Effector memory CD8-positive, alpha-beta T cell (primary cell): ENCODE data around the gene SMIM10L2A.
"Not testable (repeated sequence)": the region's sequence is repeated elsewhere in the genome, so short reads cannot be mapped to it uniquely, and the experiment has no call there.

Experiments
- ATAC-seq: fragments of 150-1000 bp; cut with Tn5 transposase; replicated peaks from 2 replicates; pipeline ENCODE4 v1.10.0; 2021; ENCODE audit warnings: mild to moderate bottlenecking, moderate library complexity
- DNase-seq, 3 experiments: peaks; one replicate each; pipeline ENCODE4 v3.0.0; 2021
- H3K27ac Mint-ChIP-seq, 2 donors: one replicate each; pipeline ENCODE4 v1.8.0; 2022; ENCODE audit warnings: mild to moderate bottlenecking in 2 of 2, mixed read lengths in 2 of 2, moderate library complexity in 2 of 2
- H3K27me3 Mint-ChIP-seq, 2 donors: one replicate each; pipeline ENCODE4 v1.8.0; 2022; ENCODE audit warnings: mixed read lengths in 2 of 2
- H3K36me3 Mint-ChIP-seq: one replicate; pipeline ENCODE4 v1.8.0; 2022; ENCODE audit warnings: mild to moderate bottlenecking, moderate library complexity, mixed read lengths; ENCODE audit not compliant: insufficient read depth
- H3K4me1 Mint-ChIP-seq, 2 donors: one replicate each; pipeline ENCODE4 v1.8.0; 2022; ENCODE audit warnings: low read depth in 2 of 2, mixed read lengths in 2 of 2
- H3K4me3 Mint-ChIP-seq, 2 donors: one replicate each; pipeline ENCODE4 v1.8.0; 2022; ENCODE audit warnings: mild to moderate bottlenecking in 2 of 2, mixed read lengths in 2 of 2, moderate library complexity in 2 of 2
- H3K9me3 Mint-ChIP-seq, 2 donors: one replicate each; pipeline ENCODE4 v1.8.0; 2022; ENCODE audit warnings: mixed read lengths in 2 of 2

The SMIM10L2A gene

GRCh38 chrX:135397652-135398051 is 24.1 kb upstream of the SMIM10L2A start:
- Mint-ChIP-seq H3K4me3 (no peak overlapping the region), H3K27ac (no peak overlapping the region), H3K36me3 (no peaks in the 10 kb centered on the region), H3K27me3 (no peaks in the 10 kb centered on the region), H3K9me3 (no peaks in the 10 kb centered on the region), H3K4me1 (peaks cover 0 to under 1% of the 10 kb centered on the region in 2 donors)
- DNase-seq (no peak), ATAC-seq (no peak)

DNA sequence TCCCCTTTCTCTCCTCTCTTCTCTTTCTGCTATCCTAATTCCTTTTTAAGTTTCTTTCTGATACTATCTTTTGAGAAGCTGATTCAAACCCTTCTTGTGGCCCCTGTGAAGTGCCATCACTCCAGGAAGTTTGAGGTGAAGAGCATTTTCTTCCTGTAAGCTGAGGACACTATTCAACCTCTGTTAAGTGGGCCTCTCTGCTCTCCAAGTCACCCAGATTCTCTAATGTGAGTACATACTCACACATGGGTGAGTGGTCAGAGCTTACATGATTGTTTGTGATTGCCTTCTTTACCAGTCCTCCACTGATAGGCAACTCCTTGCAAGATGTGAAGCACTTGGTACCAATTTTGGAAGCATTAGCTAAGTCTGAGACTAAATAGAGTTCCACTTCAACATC is 18.4 kb upstream of the SMIM10L2A start:
- H3K4me1 Mint-ChIP-seq, result peaks cover 6 to 9% of the 10 kb centered on the region in 2 donors

DNA sequence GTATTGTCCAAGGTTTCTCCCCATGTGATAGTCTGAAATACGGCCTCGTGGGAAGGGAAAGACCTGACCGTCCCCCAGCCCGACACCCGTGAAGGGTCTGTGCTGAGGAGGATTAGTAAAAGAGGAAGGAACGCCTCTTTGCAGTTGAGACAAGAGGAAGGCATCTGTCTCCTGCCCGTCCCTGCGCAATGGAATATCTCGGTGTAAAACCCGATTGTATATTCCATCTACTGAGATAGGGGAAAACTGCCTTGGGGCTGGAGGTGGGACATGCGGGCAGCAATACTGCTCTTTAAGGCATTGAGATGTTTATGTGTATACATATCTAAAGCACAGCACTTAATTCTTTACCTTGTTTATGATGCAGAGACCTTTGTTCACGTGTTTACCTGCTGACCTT is 15.3 kb upstream of the SMIM10L2A start:
- not testable (repeated sequence) for H3K9me3 Mint-ChIP-seq, H3K4me1 Mint-ChIP-seq, DNase-seq, H3K36me3 Mint-ChIP-seq, ATAC-seq, H3K27me3 Mint-ChIP-seq, H3K4me3 Mint-ChIP-seq, H3K27ac Mint-ChIP-seq

More for the DNA sequence above, 18.4 kb upstream of the SMIM10L2A start:
- H3K4me3 Mint-ChIP-seq, result no peak overlapping the region
- ATAC-seq, result no peak
- peak overlapping the region; percentile 65 to 85 for H3K27ac Mint-ChIP-seq
- H3K27me3 Mint-ChIP-seq, result no peaks in the 10 kb centered on the region
- no peak for DNase-seq
- no peaks in the 10 kb centered on the region for H3K9me3 Mint-ChIP-seq
- H3K36me3 Mint-ChIP-seq, result no peaks in the 10 kb centered on the region

- no peaks in the 10 kb centered on the region for H3K9me3 Mint-ChIP-seq
- no peak overlapping the region for H3K27ac Mint-ChIP-seq
- DNase-seq (no peak), ATAC-seq (no peak)
- H3K4me1 Mint-ChIP-seq, result no peaks in the 10 kb centered on the region
- no peaks in the 10 kb centered on the region for H3K27me3 Mint-ChIP-seq
- no peak overlapping the region for H3K4me3 Mint-ChIP-seq
- no peaks in the 10 kb centered on the region for H3K36me3 Mint-ChIP-seq
Observed at GRCh38 chrX:135408794-135409193, 12.9 kb upstream of the SMIM10L2A start.

DNA sequence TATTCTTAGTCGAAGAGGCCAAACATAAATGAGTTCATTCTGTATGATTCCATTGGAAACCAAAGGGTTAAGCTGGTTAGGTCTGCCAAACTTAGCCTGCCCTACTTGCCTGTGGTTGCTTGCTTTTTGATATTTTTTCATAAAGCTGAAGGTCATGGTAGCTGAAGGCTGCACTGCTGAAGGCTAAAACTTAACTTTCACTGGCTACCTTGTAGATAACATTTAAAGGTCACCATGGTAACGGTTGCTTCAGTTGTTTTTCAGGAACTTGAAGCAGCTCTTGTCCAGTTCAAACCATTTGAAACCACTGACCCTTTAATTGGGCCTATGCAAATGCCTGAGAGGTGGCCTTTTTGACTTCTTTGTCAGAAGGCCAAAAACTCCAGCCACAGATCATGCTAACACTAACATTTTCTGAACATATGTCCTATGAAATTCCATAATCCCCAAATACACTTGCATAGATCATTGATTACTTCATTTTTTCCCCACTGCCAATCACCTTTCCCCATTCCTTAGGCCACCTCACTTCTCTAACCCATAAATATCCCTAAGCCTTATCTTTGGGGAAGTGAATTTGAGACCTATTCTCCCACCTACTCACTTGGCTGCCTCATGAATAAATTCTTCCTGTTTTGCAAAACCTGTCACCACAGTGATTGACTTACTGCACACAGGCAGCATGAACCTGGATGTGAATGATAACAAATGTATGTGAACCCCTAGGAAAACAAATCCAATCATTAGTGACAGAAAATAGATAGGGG is 10.7 kb upstream of the SMIM10L2A start:
- Mint-ChIP-seq H3K4me3 (no peak overlapping the region), H3K27me3 (no peaks in the 10 kb centered on the region)
- ATAC-seq, result no peak

DNA sequence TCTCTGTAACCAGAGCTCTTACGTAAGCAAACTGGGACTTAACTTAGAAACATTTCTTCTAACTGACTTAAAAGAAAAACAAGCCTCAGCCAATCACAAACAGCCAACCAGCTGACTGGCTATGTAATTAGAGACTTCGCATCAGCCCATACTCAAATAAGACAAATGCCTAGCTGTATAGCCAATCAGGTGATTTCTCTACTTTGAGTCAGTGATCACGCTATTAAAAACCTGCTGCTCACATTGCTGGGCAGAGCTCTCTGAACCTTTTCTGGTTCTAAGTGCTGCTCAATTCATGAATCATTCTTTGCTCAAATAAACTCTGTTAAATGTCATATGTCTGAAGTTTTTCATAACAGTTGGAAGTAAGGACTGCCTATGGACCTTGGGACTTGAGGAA is 9.9 kb upstream of the SMIM10L2A start:
- Mint-ChIP-seq H3K27ac (no peak overlapping the region), H3K9me3 (no peaks in the 10 kb centered on the region), H3K4me1 (no peaks in the 10 kb centered on the region), H3K4me3 (no peak overlapping the region), H3K27me3 (no peaks in the 10 kb centered on the region), H3K36me3 (no peaks in the 10 kb centered on the region)
- no peak for DNase-seq
- ATAC-seq, result no peak

More for the DNA sequence above, 10.7 kb upstream of the SMIM10L2A start:
- Mint-ChIP-seq H3K27ac (no peak overlapping the region), H3K9me3 (no peaks in the 10 kb centered on the region), H3K4me1 (no peaks in the 10 kb centered on the region), H3K36me3 (no peaks in the 10 kb centered on the region)
- DNase-seq, result no peak

DNA sequence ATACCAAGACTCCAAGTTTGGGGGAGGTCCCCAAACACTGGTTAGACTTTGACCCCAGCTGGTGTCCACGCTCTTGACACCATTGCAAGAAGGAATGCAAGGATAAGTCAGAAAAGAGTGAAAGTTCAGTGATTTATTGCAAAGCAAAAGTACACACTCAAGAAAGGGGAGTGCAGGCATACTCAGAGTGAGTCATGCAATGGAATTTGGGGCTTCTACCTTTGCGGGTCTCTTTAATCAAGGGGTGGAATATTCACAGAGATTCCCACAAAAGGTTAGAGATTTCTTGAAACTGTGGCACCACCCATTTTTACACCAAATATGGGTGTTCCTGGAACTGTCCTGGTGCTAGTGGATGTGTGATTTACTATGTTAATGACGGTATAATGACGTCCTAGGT is 5.2 kb upstream of the SMIM10L2A start:
- Mint-ChIP-seq H3K27ac (no peak overlapping the region), H3K36me3 (no peaks in the 10 kb centered on the region), H3K9me3 (no peaks in the 10 kb centered on the region), H3K4me1 (peaks cover 3 to 4% of the 10 kb centered on the region in 2 donors), H3K27me3 (no peaks in the 10 kb centered on the region), H3K4me3 (no peak overlapping the region)
- DNase-seq (no peak), ATAC-seq (no peak)

DNA sequence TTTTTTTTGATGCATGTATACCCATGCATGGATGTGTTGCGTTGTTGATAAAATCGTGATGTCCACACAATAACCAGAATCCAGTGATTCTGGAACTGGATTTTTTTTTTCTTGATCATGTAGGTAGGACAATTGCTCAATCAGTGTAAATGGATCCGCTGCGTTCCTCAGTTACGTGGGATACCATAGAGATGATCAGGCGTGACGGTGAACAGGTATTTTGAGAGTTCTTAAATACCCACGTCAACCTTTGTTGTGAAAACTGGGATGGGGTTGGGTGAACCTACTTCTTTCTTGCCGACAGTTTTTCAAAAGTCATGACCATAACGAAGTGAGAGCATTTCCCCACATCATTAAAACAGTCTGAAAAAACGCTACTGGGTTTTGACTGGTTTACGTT is 913 bp upstream of the SMIM10L2A start:
- Mint-ChIP-seq H3K9me3 (no peaks in the 10 kb centered on the region), H3K36me3 (no peaks in the 10 kb centered on the region), H3K4me1 (peaks cover 3 to 4% of the 10 kb centered on the region in 2 donors), H3K27me3 (no peaks in the 10 kb centered on the region), H3K27ac (no peak overlapping the region), H3K4me3 (peak overlapping the region; percentile 70 to 75)
- ATAC-seq, result no peak
- DNase-seq, result no peak

DNA sequence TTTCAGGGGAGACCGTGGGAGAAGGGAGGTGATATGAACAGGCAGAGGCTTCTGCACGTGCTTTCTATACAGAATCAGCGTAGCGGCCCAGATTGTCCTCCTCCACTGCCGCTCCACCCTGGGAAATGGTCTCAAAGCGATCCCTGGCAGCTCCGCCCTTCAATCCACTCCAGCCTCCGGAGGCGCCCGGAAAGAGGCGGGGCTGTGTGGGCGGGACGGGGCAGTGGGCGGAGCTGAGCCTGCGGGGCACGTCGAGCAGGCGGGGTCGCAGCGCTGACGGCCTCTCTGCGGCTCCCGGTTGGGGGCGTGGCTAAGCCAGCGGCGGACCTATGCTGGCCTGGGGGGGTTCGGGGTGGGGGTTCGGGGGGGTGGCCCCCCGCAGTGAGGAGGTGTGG is 210 bp upstream of the SMIM10L2A start:
- Mint-ChIP-seq H3K36me3 (no peaks in the 10 kb centered on the region), H3K27me3 (no peaks in the 10 kb centered on the region)

GRCh38 chrX:135422810-135423168 is 1.0 kb downstream of the SMIM10L2A start:
- not testable (repeated sequence) for H3K4me1 Mint-ChIP-seq, H3K27ac Mint-ChIP-seq, H3K36me3 Mint-ChIP-seq, ATAC-seq, H3K9me3 Mint-ChIP-seq, H3K27me3 Mint-ChIP-seq, DNase-seq
- H3K4me3 Mint-ChIP-seq, result peak overlapping the region; percentile 33 to 49

More for the DNA sequence above, 210 bp upstream of the SMIM10L2A start:
- H3K27ac Mint-ChIP-seq, result no peak overlapping the region
- peak overlapping the region; percentile 70 to 75 for H3K4me3 Mint-ChIP-seq
- ATAC-seq (peak; percentile 83), DNase-seq (peak; percentile 82 to 85 (median 83))
- peaks cover 3 to 4% of the 10 kb centered on the region in 2 donors for H3K4me1 Mint-ChIP-seq
- no peaks in the 10 kb centered on the region for H3K9me3 Mint-ChIP-seq

DNA sequence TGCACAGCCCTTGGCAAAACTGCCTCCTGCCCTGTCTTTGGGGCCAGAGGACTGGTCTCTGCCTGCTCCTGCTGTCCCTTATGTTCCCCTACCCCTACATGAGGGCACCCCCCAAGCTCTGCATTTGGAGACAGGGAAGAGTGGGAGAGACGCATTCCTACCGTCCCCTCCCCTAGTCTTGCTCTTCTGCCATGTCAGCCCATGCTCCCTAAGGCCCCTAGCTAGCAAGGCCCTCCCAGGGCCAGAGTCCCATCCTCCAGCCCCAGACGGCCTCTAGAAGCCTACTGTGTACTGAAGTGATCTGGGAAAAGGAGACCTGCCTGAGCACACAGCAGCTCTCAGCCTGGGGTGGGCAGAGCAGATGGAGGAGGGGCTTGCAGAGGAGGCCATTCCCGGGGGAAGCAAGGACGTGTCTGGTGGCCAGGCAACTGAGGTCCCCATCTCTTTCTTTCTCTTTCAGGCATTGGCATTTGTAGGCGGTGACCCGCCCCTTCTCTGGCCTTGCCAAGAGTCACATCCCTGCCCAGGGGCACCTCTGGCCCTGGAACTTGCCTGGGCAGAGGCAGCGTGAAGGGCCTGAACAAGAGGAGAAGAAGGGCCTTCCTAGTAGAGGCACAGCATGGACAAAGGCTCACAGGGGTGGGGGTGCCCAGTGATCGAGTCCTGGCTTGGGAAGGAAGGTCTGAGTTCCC is 1.6 kb downstream of the SMIM10L2A start:
- not testable (repeated sequence) for DNase-seq

GRCh38 chrX:135424469-135424868 is 2.7 kb downstream of the SMIM10L2A start:
- H3K4me3 Mint-ChIP-seq, result no peak overlapping the region
- H3K27me3 Mint-ChIP-seq, result peaks cover 0 to 6% of the 10 kb centered on the region in 2 donors

More for the DNA sequence above, 1.6 kb downstream of the SMIM10L2A start:
- H3K9me3 Mint-ChIP-seq, H3K36me3 Mint-ChIP-seq, H3K27me3 Mint-ChIP-seq, H3K4me1 Mint-ChIP-seq, ATAC-seq: not testable (repeated sequence)
- H3K4me3 Mint-ChIP-seq, result peak overlapping the region; percentile 33 to 46
- H3K27ac Mint-ChIP-seq, result peak overlapping the region in 1 of 2 donors; percentile 76

GRCh38 chrX:135425026-135425965 is 3.6 kb downstream of the SMIM10L2A start:
- Mint-ChIP-seq H3K4me3 (no peak overlapping the region), H3K36me3 (no peaks in the 10 kb centered on the region), H3K27me3 (peaks cover 8 to 15% of the 10 kb centered on the region in 2 donors), H3K9me3 (no peaks in the 10 kb centered on the region), H3K4me1 (peaks cover 3 to 4% of the 10 kb centered on the region in 2 donors), H3K27ac (no peak overlapping the region)
- ATAC-seq (no peak), DNase-seq (no peak)

More at GRCh38 chrX:135424469-135424868, 2.7 kb downstream of the SMIM10L2A start:
- Mint-ChIP-seq H3K27ac (no peak overlapping the region), H3K9me3 (no peaks in the 10 kb centered on the region), H3K36me3 (no peaks in the 10 kb centered on the region), H3K4me1 (peaks cover 3 to 4% of the 10 kb centered on the region in 2 donors)
- DNase-seq (no peak), ATAC-seq (no peak)
